ENCODE data around the gene AKAP8L. TPM values are rescaled to one million over a fixed set of nuclear protein-coding genes. Genes with fewer than 3 reads are reported as not detected.

AKAP8L gene
- total and polyA plus RNA-seq, 10 of the 15 experiments (the other 5 are each of a cell fraction or from before 2014, with no cell fraction given) = 0.66 to 64.3 (median 40.0) TPM

- TF ChIP-seq IRF5 (IDR thresholded peaks at IDR 0.05; ENCODE audit: borderline replicate concordance) = no peak
- no peak for TF ChIP-seq RAD51 (IDR thresholded peaks at IDR 0.05)
- TF ChIP-seq YY1 (IDR thresholded peaks at IDR 0.05; ENCODE audit: low read depth, low read length) = no peak
- TF ChIP-seq ZBTB11 (CRISPR knock-in tag; IDR thresholded peaks at IDR 0.05) = no peak
- no peak for TF ChIP-seq TCF3 (IDR thresholded peaks at IDR 0.05; ENCODE audit: borderline replicate concordance, insufficient read depth, low read depth, low read length)
- no peak for TF ChIP-seq EED (IDR thresholded peaks at IDR 0.05; ENCODE audit: low read depth)
- no peak for TF ChIP-seq SREBF2 (IDR thresholded peaks at IDR 0.05; ENCODE audit: low read length)
- no peak for TF ChIP-seq HSF1 (IDR thresholded peaks at IDR 0.05; ENCODE audit: low read depth, low read length)
- TF ChIP-seq PBX3 (IDR thresholded peaks at IDR 0.05; ENCODE audit: insufficient replicate concordance, low read depth, low read length) = no peak
These were observed 29.4 kb upstream of the AKAP8L start (continued) for GRCh38 chr19:15448044-15448777.
